Cortex of kidney (tissue), 1 donor: Measurements from ENCODE around the gene AOX1.
"Not testable (repeated sequence)": the region's sequence is repeated elsewhere in the genome, so short reads cannot be mapped to it uniquely, and the experiment has no call there.

Experiments used
- DNase-seq: peaks from one replicate; lab custom pipeline; 2025; lab: John Stamatoyannopoulos, UW

Gene AOX1

DNA sequence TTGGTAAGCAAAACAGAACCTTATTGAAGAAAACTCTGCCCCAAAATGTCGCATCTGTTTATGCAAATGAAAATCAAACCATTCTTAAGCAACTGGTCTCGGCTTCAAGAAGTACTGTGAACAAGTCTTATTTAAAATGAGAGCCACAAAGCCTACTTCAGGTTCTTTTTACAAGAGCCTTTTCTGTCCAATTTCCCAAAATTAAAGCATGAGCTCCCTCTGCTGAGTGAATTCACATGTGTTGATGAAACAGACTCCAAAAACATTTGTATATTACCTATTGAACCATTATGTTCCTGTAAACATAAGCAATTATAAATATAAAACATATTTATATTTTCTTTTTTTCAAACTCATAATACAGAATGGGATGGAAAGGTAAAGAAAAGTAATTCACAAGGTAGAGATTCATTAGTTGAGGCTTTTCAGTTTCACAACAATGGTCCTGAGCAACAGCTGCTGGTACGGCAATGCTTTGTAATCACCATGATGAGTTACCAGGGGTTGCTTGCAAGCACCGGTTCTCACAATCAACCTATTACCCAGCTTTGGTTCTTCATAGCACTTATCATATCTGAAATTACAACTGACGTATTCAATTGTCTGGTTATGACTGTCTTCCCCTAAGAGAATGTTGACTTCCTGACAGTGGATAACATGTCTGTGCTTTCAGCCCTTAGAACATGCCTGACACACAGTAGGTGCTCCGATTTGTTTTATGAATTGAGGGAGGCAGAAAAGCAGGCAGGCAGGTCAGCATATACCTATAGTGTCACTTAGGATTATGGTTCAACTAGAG lies 117.5 kb downstream of the AOX1 start:
- DNase-seq, result no peak

DNA sequence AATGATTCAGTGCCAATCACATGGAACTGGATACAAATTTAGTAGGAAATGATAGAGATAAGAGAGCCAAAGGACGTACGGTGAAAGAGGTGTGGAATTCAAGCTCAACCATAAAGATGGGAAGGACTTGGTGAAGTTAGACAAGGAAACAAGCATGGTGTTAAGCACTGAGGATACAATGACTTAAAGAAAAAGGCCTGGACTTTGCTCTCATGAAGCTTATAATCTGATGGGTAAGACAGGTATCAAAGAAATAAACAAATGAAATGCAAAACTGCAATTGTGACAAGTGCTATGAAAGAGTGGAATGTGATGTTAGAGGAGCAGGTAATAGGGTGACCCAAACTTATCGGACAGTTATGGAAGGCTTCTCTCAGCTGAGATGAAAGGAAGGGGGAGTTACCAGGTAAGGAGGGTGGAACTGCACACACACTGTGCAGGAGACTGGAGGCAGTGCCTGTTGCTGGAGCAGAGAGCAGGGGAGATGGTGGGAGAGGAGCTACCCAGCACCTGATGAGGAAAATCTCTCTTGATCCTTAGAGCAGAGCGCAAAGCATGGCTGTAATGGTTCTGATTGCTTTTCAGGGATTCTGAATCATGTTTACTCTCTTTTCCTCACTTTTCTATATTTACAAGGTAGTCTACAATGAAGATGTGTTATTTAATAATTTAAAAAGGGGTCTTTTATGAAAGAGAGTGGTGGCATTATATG lies 118.3 kb downstream of the AOX1 start:
- no peak for DNase-seq

DNA sequence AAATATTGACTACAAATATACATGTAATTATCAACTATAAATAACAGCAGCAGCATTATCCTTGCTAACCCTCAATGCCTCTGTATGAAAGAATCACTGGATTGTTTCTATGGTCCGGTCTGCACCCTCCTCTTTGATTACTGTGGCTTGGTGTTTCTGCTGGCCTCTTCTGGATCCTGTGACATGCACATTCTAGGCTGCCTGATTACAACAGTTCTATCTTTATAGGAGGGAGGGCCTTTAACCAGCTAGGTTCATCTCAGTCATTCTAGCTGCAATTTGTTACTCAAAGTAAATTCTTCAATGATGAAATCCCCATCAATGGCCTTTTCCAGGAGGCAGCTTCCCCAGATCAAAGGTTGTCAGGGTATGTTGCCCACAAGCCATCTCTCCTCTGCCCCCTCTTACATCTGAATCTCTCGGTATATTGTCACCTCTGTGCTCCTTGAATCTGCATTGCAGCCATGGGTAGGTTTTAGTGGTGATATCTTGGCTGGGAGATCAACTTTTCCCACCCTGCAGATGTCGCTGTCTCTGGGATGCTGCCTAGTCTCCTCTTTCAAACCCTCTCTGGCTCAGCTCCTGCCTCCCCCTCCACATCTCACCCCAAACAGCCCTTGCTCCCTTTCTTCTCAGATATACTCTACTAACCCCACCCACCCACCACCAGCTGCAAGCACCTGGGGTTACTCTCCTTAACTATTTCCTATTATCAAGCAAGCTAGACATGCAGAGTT lies 119.7 kb downstream of the AOX1 start:
- no peak for DNase-seq

DNA sequence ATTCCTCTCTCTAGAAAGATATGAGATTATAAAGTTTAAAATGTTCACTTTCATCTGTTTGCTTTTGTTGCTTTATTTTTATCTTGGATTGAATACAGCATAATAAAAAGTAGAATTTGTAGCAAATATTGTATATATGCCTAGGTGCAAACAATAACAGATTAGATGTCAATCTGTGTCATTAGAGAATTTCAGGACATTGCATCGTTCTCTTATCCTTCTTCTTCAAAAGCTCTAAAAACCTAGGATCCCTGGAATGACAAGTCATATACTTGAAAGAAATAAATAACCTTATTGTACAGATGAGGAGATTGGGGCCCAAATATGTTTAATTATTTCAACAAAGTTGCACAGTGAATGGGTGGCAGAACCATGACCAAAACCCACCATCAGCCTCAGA lies 123.1 kb downstream of the AOX1 start:
- DNase-seq, result no peak

DNA sequence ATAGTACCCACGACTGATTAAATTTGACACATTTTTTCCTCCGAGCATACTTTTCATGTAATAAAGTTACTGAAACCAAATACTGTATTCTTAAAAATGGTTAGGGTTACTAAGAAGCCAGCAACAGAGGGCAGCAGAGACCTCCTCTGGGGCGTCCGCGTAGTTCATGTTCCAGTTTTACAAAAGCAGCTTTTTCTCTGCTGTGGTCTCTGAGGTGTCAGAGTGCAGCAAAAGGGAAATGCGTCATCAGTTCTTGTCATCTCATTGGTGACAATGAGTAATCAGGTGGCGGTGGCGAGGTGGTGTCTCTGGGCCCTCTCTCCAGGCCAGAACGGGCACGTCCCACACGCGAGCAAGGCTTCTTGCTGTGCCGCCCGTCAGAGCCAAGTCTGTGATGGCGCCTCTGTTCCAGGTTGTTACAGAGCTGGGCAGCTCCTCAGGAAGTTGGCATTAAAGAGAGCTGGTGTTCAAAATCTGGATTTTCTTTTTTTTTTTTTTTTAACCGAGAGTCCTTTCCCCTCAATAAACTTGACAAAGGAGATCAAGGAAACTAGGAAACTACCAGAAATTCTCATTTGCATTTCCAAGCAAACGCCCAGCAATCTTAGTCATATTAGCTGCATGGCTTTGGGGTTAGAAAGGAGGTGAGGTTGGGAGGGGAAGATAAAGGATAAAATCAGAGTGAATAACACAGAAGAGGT lies 127.3 kb downstream of the AOX1 start:
- no peak for DNase-seq

DNA sequence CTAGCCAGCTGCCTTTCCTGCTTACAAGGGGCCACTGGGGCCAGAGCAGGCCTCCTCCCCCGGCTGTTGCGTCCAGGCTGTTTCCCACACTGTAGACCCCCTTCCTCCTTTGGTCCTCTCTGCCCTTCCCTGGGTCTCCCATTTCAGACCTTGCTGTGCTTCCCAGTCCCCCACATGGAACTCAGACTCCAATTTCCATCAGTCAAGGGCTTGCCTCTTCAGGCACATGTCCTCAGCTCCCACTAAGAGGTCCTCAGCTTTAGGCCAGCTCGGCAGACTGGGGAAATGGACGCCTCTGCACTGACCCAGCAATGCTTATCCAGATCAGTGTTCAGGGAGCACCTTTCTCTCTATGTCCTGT lies 127.9 kb downstream of the AOX1 start:
- no peak for DNase-seq

DNA sequence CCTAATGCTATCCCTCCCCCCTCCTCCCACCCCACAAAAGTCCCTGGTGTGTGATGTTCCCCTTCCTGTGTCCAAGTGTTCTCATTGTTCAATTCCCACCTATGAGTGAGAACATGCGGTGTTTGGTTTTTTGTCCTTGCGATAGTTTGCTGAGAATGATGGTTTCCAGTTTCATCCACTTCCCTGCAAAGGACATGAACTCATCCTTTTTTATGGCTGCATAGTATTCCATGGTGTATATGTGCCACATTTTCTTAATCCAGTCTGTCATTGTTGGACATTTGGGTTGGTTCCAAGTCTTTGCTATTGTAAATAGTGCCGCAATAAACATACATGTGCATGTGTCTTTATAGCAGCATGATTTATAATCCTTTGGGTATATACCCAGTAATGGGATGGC lies 129.2 kb downstream of the AOX1 start:
- DNase-seq, result not testable (repeated sequence)

DNA sequence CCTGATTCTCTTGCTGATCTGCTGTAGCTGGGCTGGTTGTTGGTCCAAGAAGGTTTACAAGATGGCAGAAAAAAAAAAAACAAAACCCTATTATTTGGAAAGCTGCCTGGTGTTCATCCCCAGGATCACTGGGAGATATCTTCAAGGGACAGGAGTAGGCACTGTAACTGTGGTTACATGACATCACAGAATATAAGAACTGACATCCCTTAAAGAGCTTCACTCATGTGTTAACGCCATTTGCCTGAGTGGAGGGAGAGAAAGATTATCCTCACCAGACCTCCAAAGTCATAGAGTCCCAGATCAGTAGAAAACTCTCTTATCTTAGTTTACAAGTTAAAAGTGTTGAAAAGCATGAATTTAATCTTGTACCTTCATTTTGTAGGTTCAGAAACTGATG lies 130.6 kb downstream of the AOX1 start:
- DNase-seq, result no peak
